Right cardiac atrium (tissue), 5 donors: ENCODE data around the gene CCDC40. TPM values are rescaled to one million over a fixed set of nuclear protein-coding genes. Genes with fewer than 3 reads are reported as not detected.
"Not testable (repeated sequence)": the region's sequence is repeated elsewhere in the genome, so short reads cannot be mapped to it uniquely, and the experiment has no call there.

Source experiments
- ATAC-seq, 2 donors: fragments of 200-7000 bp; cut with Tn5 transposase; one replicate each; pipeline versions ENCODE4 v1.8.0 to v1.9.1; 2020; ENCODE audit warnings: moderate library complexity in 2 of 2, mild to moderate bottlenecking in 1 of 2
- DNase-seq, 3 donors: peaks; one replicate each; pipeline ENCODE4 v3.0.0-alpha.2; 2020
- H3K27ac ChIP-seq: one replicate; pipeline ENCODE4 v1.5.1; 2013; ENCODE audit warnings: mild to moderate bottlenecking, low read length, control low read depth, moderate library complexity
- H3K27me3 ChIP-seq: one replicate; pipeline ENCODE4 v1.6.1; 2013; ENCODE audit not compliant: control insufficient read depth, insufficient read depth
- H3K4me1 ChIP-seq: one replicate; pipeline ENCODE4 v1.6.1; 2013; ENCODE audit warnings: low read length; ENCODE audit not compliant: control insufficient read depth, insufficient read depth
- H3K4me3 ChIP-seq: one replicate; pipeline ENCODE4 v1.5.1; 2013; ENCODE audit warnings: low read length, control low read depth
- H3K9me3 ChIP-seq: one replicate; pipeline ENCODE4 v1.6.1; 2013; ENCODE audit warnings: low read length; ENCODE audit not compliant: control insufficient read depth
- WGBS: extraction: QIAGEN DNeasy Blood & Tissue Kit; methylation state at CpG from one replicate; pipeline ENCODE4 v1.1.7; 2013; 5-methylcytosine and 5-hydroxymethylcytosine counted together
- intact Hi-C, 4 donors: fragments of 100-400 bp; cut with DNase I; formaldehyde crosslinking; loops; one replicate each; pipeline versions ENCODE4 v1.11.0 to v1.14.0; 2022 to 2023
- polyA plus RNA-seq: library from polyadenylated mRNA; stranded (reverse); fragments of 200-250 nt; gene quantifications from one replicate; pipeline ENCODE4 v1.2.3, GENCODE V29; 2013
- total RNA-seq, 4 donors: library from RNA; stranded (reverse); fragmentation: NEBNext Ultra II Directional; extraction: Animal tissue kit (Norgen Biotek cat#: 25700); gene quantifications; one replicate each; pipeline ENCODE4 v1.2.1, GENCODE V29; 2021
- donor health status: healthy with polysubstance abuse.
- donor health status: DM: no; HTN: yes; CAD: no.
- donor health status: DM: no; HTN: no; CAD: no.
- donor health status: DM: no; HTN: yes; CAD: no; lungs with severe emphysema.
- donor health status: DM: yes; HTN: yes; CAD: no.

Gene CCDC40
- total and polyA plus RNA-seq, 5 donors, result 4.9 to 10.0 (median 7.4) TPM

GRCh38 chr17:80032614-80033171, 3.7 kb upstream of the CCDC40 start:
- no peak for DNase-seq
- H3K4me1 ChIP-seq, result peaks cover 4% of the 10 kb centered on the region
- no peak for ATAC-seq
- H3K27me3 ChIP-seq, result no peaks in the 10 kb centered on the region
- no peak overlapping the region for H3K4me3 ChIP-seq
- H3K27ac ChIP-seq, result no peak overlapping the region
- intact Hi-C loops, result no loop called here
- 95% methylated on average over 9 of the region's 9 CpGs for WGBS
- no peaks in the 10 kb centered on the region for H3K9me3 ChIP-seq

GRCh38 chr17:80033840-80034239, 2.6 kb upstream of the CCDC40 start:
- ATAC-seq (no peak), DNase-seq (no peak)
- Histone ChIP-seq H3K4me3 (no peak overlapping the region), H3K9me3 (no peaks in the 10 kb centered on the region), H3K4me1 (peaks cover 4% of the 10 kb centered on the region), H3K27ac (no peak overlapping the region), H3K27me3 (no peaks in the 10 kb centered on the region)
- WGBS, result 91% methylated on average over 4 of the region's 4 CpGs
- intact Hi-C loops, result no loop called here

- Histone ChIP-seq H3K4me3 (peak overlapping the region; percentile 99), H3K27me3 (no peaks in the 10 kb centered on the region), H3K27ac (peak overlapping the region; percentile 83), H3K9me3 (no peaks in the 10 kb centered on the region), H3K4me1 (peaks cover 4% of the 10 kb centered on the region)
- WGBS, result 3% methylated on average over 55 of the region's 55 CpGs
- peak in 2 of 3 donors; percentile 70 to 73 for DNase-seq
- intact Hi-C loops, result no loop called here
- ATAC-seq, result no peak
Measured at GRCh38 chr17:80034791-80035686, 1.4 kb upstream of the CCDC40 start.

- intact Hi-C loops, result no loop called here
- H3K4me3 ChIP-seq, result peak within 1 kb of the TSS; percentile 99
- no peaks in the 10 kb centered on the region for H3K9me3 ChIP-seq
- H3K27ac ChIP-seq, result peak within 1 kb of the TSS; percentile 92
- 1% methylated on average over 46 of the region's 46 CpGs for WGBS
- no peak for DNase-seq
- no peaks in the 10 kb centered on the region for H3K27me3 ChIP-seq
- peaks cover 2% of the 10 kb centered on the region for H3K4me1 ChIP-seq
- ATAC-seq, result no peak
Measured at GRCh38 chr17:80035687-80035936, 830 bp upstream of the CCDC40 start, which contains the start of gene TBC1D16. TBC1D16 (minus strand) TSS chr17:80035872; CDS start chr17:80013547, 22,325 bp downstream.

GRCh38 chr17:80036715-80037477, 454 bp downstream of the CCDC40 start:
- Histone ChIP-seq H3K27ac (peak overlapping the region; percentile 1), H3K27me3 (no peaks in the 10 kb centered on the region), H3K9me3 (no peaks in the 10 kb centered on the region), H3K4me1 (peaks cover 2% of the 10 kb centered on the region), H3K4me3 (peak overlapping the region; percentile 99)
- DNase-seq (peak in 1 of 3 donors; percentile 75), ATAC-seq (peak; percentile 17 to 51)
- 1% methylated on average over 52 of the region's 52 CpGs for WGBS
- intact Hi-C loops, result no loop called here

GRCh38 chr17:80043963-80044362, 7.5 kb downstream of the CCDC40 start:
- WGBS, result 92% methylated on average over 6 of the region's 6 CpGs
- ATAC-seq, result no peak
- Histone ChIP-seq H3K27me3 (no peaks in the 10 kb centered on the region), H3K4me3 (no peak overlapping the region), H3K27ac (no peak overlapping the region), H3K9me3 (no peaks in the 10 kb centered on the region), H3K4me1 (no peaks in the 10 kb centered on the region)
- DNase-seq, result no peak
- intact Hi-C loops, result no loop called here

- H3K27ac ChIP-seq, result no peak overlapping the region
- no peaks in the 10 kb centered on the region for H3K9me3 ChIP-seq
- H3K4me3 ChIP-seq, result no peak overlapping the region
- intact Hi-C loops, result no loop called here
- 69% methylated on average over 4 of the region's 4 CpGs for WGBS
- H3K4me1 ChIP-seq, result no peaks in the 10 kb centered on the region
- ATAC-seq (no peak), DNase-seq (no peak)
- no peaks in the 10 kb centered on the region for H3K27me3 ChIP-seq
Measured at GRCh38 chr17:80045703-80046102, 9.3 kb downstream of the CCDC40 start.

GRCh38 chr17:80046709-80047108, 10.3 kb downstream of the CCDC40 start:
- H3K27me3 ChIP-seq, ATAC-seq, H3K27ac ChIP-seq, H3K4me3 ChIP-seq, intact Hi-C loops, H3K4me1 ChIP-seq, H3K9me3 ChIP-seq: not testable (repeated sequence)
- WGBS, result 97% methylated on average over 10 of the region's 10 CpGs
- DNase-seq, result peak in 1 of 3 donors; percentile 18

GRCh38 chr17:80047176-80047575, 10.7 kb downstream of the CCDC40 start:
- Histone ChIP-seq H3K4me3 (no peak overlapping the region), H3K27me3 (no peaks in the 10 kb centered on the region), H3K4me1 (no peaks in the 10 kb centered on the region), H3K9me3 (no peaks in the 10 kb centered on the region), H3K27ac (no peak overlapping the region)
- 92% methylated on average over 11 of the region's 11 CpGs for WGBS
- DNase-seq (peak in 1 of 3 donors; percentile 26), ATAC-seq (no peak)
- intact Hi-C loops, result no loop called here

GRCh38 chr17:80049986-80050385, 13.5 kb downstream of the CCDC40 start:
- no peaks in the 10 kb centered on the region for H3K4me1 ChIP-seq
- H3K4me3 ChIP-seq, result no peak overlapping the region
- DNase-seq (no peak), ATAC-seq (no peak)
- no peaks in the 10 kb centered on the region for H3K9me3 ChIP-seq
- no peaks in the 10 kb centered on the region for H3K27me3 ChIP-seq
- intact Hi-C loops, result no loop called here
- 94% methylated on average over 21 of the region's 21 CpGs for WGBS
- no peak overlapping the region for H3K27ac ChIP-seq

GRCh38 chr17:80050706-80051105, 14.3 kb downstream of the CCDC40 start:
- H3K27ac ChIP-seq, result no peak overlapping the region
- no peak overlapping the region for H3K4me3 ChIP-seq
- ATAC-seq (no peak), DNase-seq (no peak)
- intact Hi-C loops, result no loop called here
- H3K27me3 ChIP-seq, result no peaks in the 10 kb centered on the region
- H3K4me1 ChIP-seq, result no peaks in the 10 kb centered on the region
- 87% methylated on average over 16 of the region's 16 CpGs for WGBS
- H3K9me3 ChIP-seq, result no peaks in the 10 kb centered on the region
